Gastroesophageal sphincter (tissue), 3 donors: ENCODE results near the gene USP28.

ENCODE experiments used
- POLR2A ChIP-seq, 2 donors: fragments of 450-650 bp; IDR thresholded peaks; one replicate each; pipeline ENCODE4 v1.6.1; 2017; ENCODE audit warnings: antibody characterized with exemption in 2 of 2, mild to moderate bottlenecking in 2 of 2, moderate library complexity in 1 of 2
- TF ChIP-seq, protein P1 (sequence below), 4 experiments: fragments of 200-600 bp in 2 of 4; fragments of 450-650 bp in 2 of 4; sonication (generic) in 1 of 4; IDR thresholded peaks; one replicate each; pipeline ENCODE4 v1.5.1; 2017 to 2019; ENCODE audit warnings: antibody characterized with exemption in 4 of 4, mild to moderate bottlenecking in 2 of 4, moderate library complexity in 2 of 4

DNA sequence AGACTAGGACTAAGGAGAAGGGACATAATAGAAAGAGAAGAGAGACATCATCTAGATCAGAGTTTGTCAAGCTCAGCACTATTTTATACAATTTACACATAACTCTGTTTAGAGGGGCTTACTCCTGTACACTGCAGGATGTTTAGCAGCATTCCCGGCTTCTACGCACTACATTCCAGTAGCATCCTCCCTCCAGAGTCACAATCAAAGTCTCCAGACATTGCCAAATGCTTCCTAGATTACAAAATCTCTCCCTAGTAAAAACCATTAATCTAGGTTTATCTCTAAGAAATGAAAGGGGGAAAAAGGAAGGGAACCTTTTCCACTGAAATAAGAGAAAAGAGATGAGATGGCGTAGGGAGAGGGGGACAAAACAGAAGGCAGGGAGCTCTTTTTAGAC, 4.0 kb downstream of the USP28 start:
- TF ChIP-seq, protein P1, sequence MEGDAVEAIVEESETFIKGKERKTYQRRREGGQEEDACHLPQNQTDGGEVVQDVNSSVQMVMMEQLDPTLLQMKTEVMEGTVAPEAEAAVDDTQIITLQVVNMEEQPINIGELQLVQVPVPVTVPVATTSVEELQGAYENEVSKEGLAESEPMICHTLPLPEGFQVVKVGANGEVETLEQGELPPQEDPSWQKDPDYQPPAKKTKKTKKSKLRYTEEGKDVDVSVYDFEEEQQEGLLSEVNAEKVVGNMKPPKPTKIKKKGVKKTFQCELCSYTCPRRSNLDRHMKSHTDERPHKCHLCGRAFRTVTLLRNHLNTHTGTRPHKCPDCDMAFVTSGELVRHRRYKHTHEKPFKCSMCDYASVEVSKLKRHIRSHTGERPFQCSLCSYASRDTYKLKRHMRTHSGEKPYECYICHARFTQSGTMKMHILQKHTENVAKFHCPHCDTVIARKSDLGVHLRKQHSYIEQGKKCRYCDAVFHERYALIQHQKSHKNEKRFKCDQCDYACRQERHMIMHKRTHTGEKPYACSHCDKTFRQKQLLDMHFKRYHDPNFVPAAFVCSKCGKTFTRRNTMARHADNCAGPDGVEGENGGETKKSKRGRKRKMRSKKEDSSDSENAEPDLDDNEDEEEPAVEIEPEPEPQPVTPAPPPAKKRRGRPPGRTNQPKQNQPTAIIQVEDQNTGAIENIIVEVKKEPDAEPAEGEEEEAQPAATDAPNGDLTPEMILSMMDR (IDR thresholded peaks at IDR 0.05) = no peak
- no peak for TF ChIP-seq POLR2A (IDR thresholded peaks at IDR 0.05)
